ENCODE measurements around the gene USF2.

The USF2 gene

GRCh38 chr19:35310331-35310730, 41.6 kb downstream of the USF2 start:
- POLR2A ChIA-PET = no interaction called here
- CTCF ChIA-PET = interaction anchor here (1.2 kb wide), 1 partner anchor 32 kb away, joined by 3 read pairs; no protein-coding TSS in a partner anchor
- TF ChIP-seq, protein P1, sequence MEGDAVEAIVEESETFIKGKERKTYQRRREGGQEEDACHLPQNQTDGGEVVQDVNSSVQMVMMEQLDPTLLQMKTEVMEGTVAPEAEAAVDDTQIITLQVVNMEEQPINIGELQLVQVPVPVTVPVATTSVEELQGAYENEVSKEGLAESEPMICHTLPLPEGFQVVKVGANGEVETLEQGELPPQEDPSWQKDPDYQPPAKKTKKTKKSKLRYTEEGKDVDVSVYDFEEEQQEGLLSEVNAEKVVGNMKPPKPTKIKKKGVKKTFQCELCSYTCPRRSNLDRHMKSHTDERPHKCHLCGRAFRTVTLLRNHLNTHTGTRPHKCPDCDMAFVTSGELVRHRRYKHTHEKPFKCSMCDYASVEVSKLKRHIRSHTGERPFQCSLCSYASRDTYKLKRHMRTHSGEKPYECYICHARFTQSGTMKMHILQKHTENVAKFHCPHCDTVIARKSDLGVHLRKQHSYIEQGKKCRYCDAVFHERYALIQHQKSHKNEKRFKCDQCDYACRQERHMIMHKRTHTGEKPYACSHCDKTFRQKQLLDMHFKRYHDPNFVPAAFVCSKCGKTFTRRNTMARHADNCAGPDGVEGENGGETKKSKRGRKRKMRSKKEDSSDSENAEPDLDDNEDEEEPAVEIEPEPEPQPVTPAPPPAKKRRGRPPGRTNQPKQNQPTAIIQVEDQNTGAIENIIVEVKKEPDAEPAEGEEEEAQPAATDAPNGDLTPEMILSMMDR (IDR thresholded peaks at IDR 0.05; ENCODE audit: control extremely low read depth, extremely low read depth, low read depth, missing control alignments) = no peak
- DNase-seq (ENCODE audit: extremely low spot score) = no peak

- DNase-seq (ENCODE audit: extremely low spot score) = no peak
- ChIA-PET CTCF (interaction anchor here (0.9 to 1.2 kb wide), 3 partner anchors 18 to 41 kb away, joined by 3 read pairs; partner anchors contain the start of gene CD22), POLR2A (no interaction called here)
- TF ChIP-seq, protein P1 (IDR thresholded peaks at IDR 0.05; ENCODE audit: control extremely low read depth, extremely low read depth, low read depth, missing control alignments) = no peak
These were observed 42.2 kb downstream of the USF2 start for GRCh38 chr19:35310811-35311465.

- no peak for DNase-seq (ENCODE audit: extremely low spot score)
- TF ChIP-seq, protein P1 (IDR thresholded peaks at IDR 0.05; ENCODE audit: control extremely low read depth, extremely low read depth, low read depth, missing control alignments) = no peak
- ChIA-PET POLR2A (no interaction called here), CTCF (interaction anchor here (1.1 to 2.5 kb wide), 2 partner anchors 42 to 198 kb away, joined by 3 to 8 read pairs; no protein-coding TSS in a partner anchor)
These were observed 43.3 kb downstream of the USF2 start for GRCh38 chr19:35311901-35312665.

DNA sequence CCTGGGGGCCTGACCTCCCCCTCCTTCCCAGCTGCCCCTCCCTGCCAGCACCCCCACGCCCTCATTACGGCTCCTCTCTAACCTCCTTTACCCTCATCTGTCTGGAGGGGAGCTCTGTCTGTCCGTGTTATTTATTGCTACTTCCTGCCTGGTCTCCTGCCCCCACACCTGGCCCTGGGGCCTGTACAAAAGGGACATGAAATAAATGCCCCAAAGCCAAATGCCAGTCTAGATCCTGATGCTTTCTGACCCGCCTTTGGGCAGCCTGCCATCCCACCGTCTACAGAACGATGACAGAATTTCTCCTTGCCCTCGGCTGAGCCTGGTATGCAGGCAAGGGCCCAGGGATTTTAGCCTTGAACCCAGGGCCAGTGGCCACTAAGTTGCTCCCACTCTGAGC, 44.8 kb downstream of the USF2 start:
- DNase-seq (ENCODE audit: extremely low spot score) = no peak
- POLR2A ChIA-PET = no interaction called here
- TF ChIP-seq, protein P1 (IDR thresholded peaks at IDR 0.05; ENCODE audit: control extremely low read depth, extremely low read depth, low read depth, missing control alignments) = no peak
- CTCF ChIA-PET = interaction anchor here (0.7 to 2.5 kb wide), 10 partner anchors 11 to 196 kb away, joined by 3 to 10 read pairs (median 3); no protein-coding TSS in a partner anchor

GRCh38 chr19:35314031-35314430, 45.3 kb downstream of the USF2 start:
- DNase-seq (ENCODE audit: extremely low spot score) = no peak
- ChIA-PET CTCF (interaction anchor here (0.8 to 2.5 kb wide), 8 partner anchors 11 to 196 kb away, joined by 3 to 10 read pairs (median 4); no protein-coding TSS in a partner anchor), POLR2A (no interaction called here)
- TF ChIP-seq, protein P1 (IDR thresholded peaks at IDR 0.05; ENCODE audit: control extremely low read depth, extremely low read depth, low read depth, missing control alignments) = no peak

- ChIA-PET POLR2A (no interaction called here), CTCF (interaction anchor here (1.6 to 2.4 kb wide), 4 partner anchors 12 to 195 kb away, joined by 4 to 10 read pairs (median 6); no protein-coding TSS in a partner anchor)
- TF ChIP-seq, protein P1 (IDR thresholded peaks at IDR 0.05; ENCODE audit: control extremely low read depth, extremely low read depth, low read depth, missing control alignments) = no peak
- no peak for DNase-seq (ENCODE audit: extremely low spot score)
These were observed 46.2 kb downstream of the USF2 start for GRCh38 chr19:35314858-35315470.
